ENCODE data around the gene SYNE3. TPM values are rescaled to one million over a fixed set of nuclear protein-coding genes. Genes with fewer than 3 reads are reported as not detected.

SYNE3 gene
- total RNA-seq, 4 donors from 2014 or later: 4.7 to 7.1 (median 5.1) TPM

GRCh38 chr14:95522116-95522515, 5.7 kb upstream of the SYNE3 start:
- intact Hi-C loops (cut with DNase I; ENCODE audit: low total_unique reads) (no loop called here), in situ Hi-C loops (cut with MboI; ENCODE audit: low sequenced_read_pairs in 4 of 4) (no loop called here)
- ATAC-seq (no peak), DNase-seq (no peak)
- H3K4me3 ChIP-seq: no peak overlapping the region
- no peaks in the 10 kb centered on the region for H3K9me3 ChIP-seq
- TF ChIP-seq POLR2A (IDR thresholded peaks at IDR 0.05) (no peak), CTCF (IDR thresholded peaks at IDR 0.05 in 4 of 5, conservative IDR thresholded peaks at IDR 0.05 in 1 of 5) (no peak)
- no peak overlapping the region for H3K27ac ChIP-seq
- no peaks in the 10 kb centered on the region for H3K27me3 ChIP-seq
- H3K36me3 ChIP-seq: no peaks in the 10 kb centered on the region
- H3K4me1 ChIP-seq: peaks cover 34 to 44% of the 10 kb centered on the region in 2 donors

- no peaks in the 10 kb centered on the region for H3K36me3 ChIP-seq
- in situ Hi-C loops (cut with MboI; ENCODE audit: low sequenced_read_pairs in 4 of 4) (no loop called here), intact Hi-C loops (cut with DNase I; ENCODE audit: low total_unique reads) (no loop called here)
- DNase-seq (no peak), ATAC-seq (no peak)
- H3K4me3 ChIP-seq: no peak overlapping the region
- no peaks in the 10 kb centered on the region for H3K27me3 ChIP-seq
- peaks cover 29 to 48% of the 10 kb centered on the region in 2 donors for H3K4me1 ChIP-seq
- TF ChIP-seq POLR2A (IDR thresholded peaks at IDR 0.05) (no peak), CTCF (IDR thresholded peaks at IDR 0.05 in 4 of 5, conservative IDR thresholded peaks at IDR 0.05 in 1 of 5) (no peak)
- no peaks in the 10 kb centered on the region for H3K9me3 ChIP-seq
- H3K27ac ChIP-seq: no peak overlapping the region
Observed at GRCh38 chr14:95521001-95521400, 4.6 kb upstream of the SYNE3 start.

GRCh38 chr14:95520346-95520745, 3.9 kb upstream of the SYNE3 start:
- peaks cover 36 to 54% of the 10 kb centered on the region in 2 donors for H3K4me1 ChIP-seq
- in situ Hi-C loops (cut with MboI; ENCODE audit: low sequenced_read_pairs in 4 of 4): no loop called here
- DNase-seq: no peak

GRCh38 chr14:95519699-95520098, 3.2 kb upstream of the SYNE3 start:
- Histone ChIP-seq H3K36me3 (no peaks in the 10 kb centered on the region), H3K27ac (peak overlapping the region; percentile 43 to 68 (median 56)), H3K9me3 (no peaks in the 10 kb centered on the region), H3K4me1 (peaks cover 41 to 59% of the 10 kb centered on the region in 2 donors), H3K27me3 (no peaks in the 10 kb centered on the region), H3K4me3 (no peak overlapping the region)
- in situ Hi-C loops (cut with MboI; ENCODE audit: low sequenced_read_pairs in 4 of 4): no loop called here
- intact Hi-C loops (cut with DNase I; ENCODE audit: low total_unique reads): loop anchor here (5.0 kb wide), 1 partner anchor 37 kb away; no protein-coding TSS in a partner anchor
- no peak for TF ChIP-seq CTCF (IDR thresholded peaks at IDR 0.05 in 4 of 5, conservative IDR thresholded peaks at IDR 0.05 in 1 of 5)
- TF ChIP-seq POLR2A (IDR thresholded peaks at IDR 0.05): no peak
- ATAC-seq: peak; percentile 39 to 57
- DNase-seq: peak; percentile 56 to 78

More at GRCh38 chr14:95520346-95520745, 3.9 kb upstream of the SYNE3 start:
- Histone ChIP-seq H3K4me3 (no peak overlapping the region), H3K27ac (peak overlapping the region; percentile 12 to 68 (median 21)), H3K36me3 (no peaks in the 10 kb centered on the region), H3K27me3 (no peaks in the 10 kb centered on the region), H3K9me3 (no peaks in the 10 kb centered on the region)
- no peak for TF ChIP-seq CTCF (IDR thresholded peaks at IDR 0.05 in 4 of 5, conservative IDR thresholded peaks at IDR 0.05 in 1 of 5)
- no peak for TF ChIP-seq POLR2A (IDR thresholded peaks at IDR 0.05)
- intact Hi-C loops (cut with DNase I; ENCODE audit: low total_unique reads): no loop called here
- no peak for ATAC-seq

Measured in gastrocnemius medialis (tissue), 4 donors.